Transverse colon (tissue), 4 donors: ENCODE measurements around the gene AFAP1L2.

Experiments used
- CTCF ChIP-seq, 5 experiments: fragments of 200-600 bp in 3 of 5; fragments of 450-650 bp in 2 of 5; sonication (generic) in 3 of 5; IDR thresholded peaks; 1 replicate in 2 of 5; 2 replicates in 3 of 5; pipeline ENCODE4 v1.5.1; 2016 to 2017; ENCODE audit warnings: antibody characterized with exemption in 5 of 5, inconsistent platforms in 3 of 5, mild to moderate bottlenecking in 2 of 5, moderate library complexity in 1 of 5
- POLR2A ChIP-seq: fragments of 450-650 bp; IDR thresholded peaks from one replicate; pipeline ENCODE4 v1.6.1; 2016; ENCODE audit warnings: antibody characterized with exemption, mild to moderate bottlenecking, moderate library complexity
- POLR2AphosphoS5 ChIP-seq, 3 donors: sonication (generic); formaldehyde crosslinking; IDR thresholded peaks; one replicate each; pipeline ENCODE4 v1.6.1; 2016; ENCODE audit warnings: antibody characterized with exemption in 3 of 3

GRCh38 chr10:114313866-114314265 is 90.4 kb downstream of the AFAP1L2 start:
- TF ChIP-seq CTCF (IDR thresholded peaks at IDR 0.05), result no peak
- TF ChIP-seq POLR2A, result no peak
- no peak for TF ChIP-seq POLR2AphosphoS5 (IDR thresholded peaks at IDR 0.05)
